IPS-11a (cell line): ENCODE results near the gene MZT2A.
"Not testable (repeated sequence)": the region's sequence is repeated elsewhere in the genome, so short reads cannot be mapped to it uniquely, and the experiment has no call there.

Experiments used
- H3K4me3 ChIP-seq: one replicate; pipeline ENCODE4 v1.5.1; 2013; ENCODE audit warnings: low read depth, low read length, control low read depth

Gene MZT2A

GRCh38 chr2:131492015-131492417 is at the start of gene MZT2A:
Gene MZT2A, minus strand, starts transcription at chr2:131492397. Its CDS starts 21 bp downstream, at chr2:131492376.
- peak within 1 kb of the TSS; percentile 85 for H3K4me3 ChIP-seq

- not testable (repeated sequence) for H3K4me3 ChIP-seq
These were observed 46.7 kb upstream of the MZT2A start for GRCh38 chr2:131538856-131539255.

- H3K4me3 ChIP-seq, result not testable (repeated sequence)
These were observed 44.6 kb upstream of the MZT2A start for GRCh38 chr2:131536841-131537240.

GRCh38 chr2:131535951-131536826 is 44.0 kb upstream of the MZT2A start:
- not testable (repeated sequence) for H3K4me3 ChIP-seq

- no peak overlapping the region for H3K4me3 ChIP-seq
These were observed 43.3 kb upstream of the MZT2A start for GRCh38 chr2:131535526-131535925.

GRCh38 chr2:131534965-131535364 is 42.8 kb upstream of the MZT2A start:
- not testable (repeated sequence) for H3K4me3 ChIP-seq

GRCh38 chr2:131534317-131534672 is 42.1 kb upstream of the MZT2A start:
- H3K4me3 ChIP-seq, result not testable (repeated sequence)

GRCh38 chr2:131533609-131534316 is 41.6 kb upstream of the MZT2A start:
- H3K4me3 ChIP-seq, result not testable (repeated sequence)

- H3K4me3 ChIP-seq, result not testable (repeated sequence)
These were observed 40.8 kb upstream of the MZT2A start for GRCh38 chr2:131532723-131533608.

GRCh38 chr2:131531547-131532185 is 39.5 kb upstream of the MZT2A start:
- H3K4me3 ChIP-seq, result not testable (repeated sequence)

- not testable (repeated sequence) for H3K4me3 ChIP-seq
These were observed 38.6 kb upstream of the MZT2A start for GRCh38 chr2:131530626-131531344.

- H3K4me3 ChIP-seq, result not testable (repeated sequence)
These were observed 37.8 kb upstream of the MZT2A start for GRCh38 chr2:131529864-131530445.

GRCh38 chr2:131528981-131529863 is 37.0 kb upstream of the MZT2A start:
- not testable (repeated sequence) for H3K4me3 ChIP-seq

- H3K4me3 ChIP-seq, result peak within 1 kb of the TSS; percentile 24
These were observed 35.2 kb upstream of the MZT2A start, which contains the start of gene CCDC74A for GRCh38 chr2:131527131-131528001. Gene CCDC74A, plus strand, starts transcription at chr2:131527888. Its CDS starts 83 bp downstream, at chr2:131527971.

GRCh38 chr2:131525256-131525655 is 33.1 kb upstream of the MZT2A start:
- H3K4me3 ChIP-seq, result not testable (repeated sequence)

- no peak overlapping the region for H3K4me3 ChIP-seq
These were observed 30.0 kb upstream of the MZT2A start for GRCh38 chr2:131521961-131522781.

- H3K4me3 ChIP-seq, result not testable (repeated sequence)
These were observed 29.3 kb upstream of the MZT2A start for GRCh38 chr2:131521524-131521923.
